Spleen (tissue), 11 donors: ENCODE measurements around the gene TMEM134. TPM values are rescaled to one million over a fixed set of nuclear protein-coding genes. Genes with fewer than 3 reads are reported as not detected.
"Not testable (repeated sequence)": the region's sequence is repeated elsewhere in the genome, so short reads cannot be mapped to it uniquely, and the experiment has no call there.

ENCODE experiments used
- DNase-seq: peaks from one replicate; pipeline ENCODE4 v3.0.0-alpha.2; 2020
- H3K27ac ChIP-seq, 8 donors: fragments of 200-600 bp; sonication (generic) in 7 of 8; 1 replicate in 4 of 8; 2 replicates in 4 of 8; pipeline versions ENCODE4 v1.5.0 to v1.8.0; 2016 to 2021; ENCODE audit warnings: inconsistent platforms in 4 of 8, mild to moderate bottlenecking in 4 of 8, moderate library complexity in 1 of 8
- H3K27me3 ChIP-seq, 7 donors: fragments of 200-600 bp; sonication (generic) in 6 of 7; replicated peaks in 1 of 7; 1 replicate in 4 of 7; 2 replicates in 3 of 7; pipeline versions ENCODE4 v1.5.0 to v1.8.0; 2016 to 2021; ENCODE audit warnings: inconsistent platforms in 3 of 7, mild to moderate bottlenecking in 1 of 7
- H3K36me3 ChIP-seq, 6 donors: fragments of 200-600 bp; sonication (generic) in 5 of 6; 1 replicate in 4 of 6; 2 replicates in 2 of 6; pipeline versions ENCODE4 v1.5.0 to v1.8.0; 2016 to 2021; ENCODE audit warnings: inconsistent platforms in 2 of 6
- H3K4me1 ChIP-seq, 6 donors: fragments of 200-600 bp; sonication (generic) in 5 of 6; 1 replicate in 3 of 6; 2 replicates in 3 of 6; pipeline versions ENCODE4 v1.5.0 to v1.8.0; 2016 to 2021; ENCODE audit warnings: inconsistent platforms in 3 of 6
- H3K4me3 ChIP-seq, 8 donors: fragments of 200-600 bp; sonication (generic) in 7 of 8; 1 replicate in 4 of 8; 2 replicates in 4 of 8; pipeline versions ENCODE4 v1.5.0 to v1.8.0; 2016 to 2021; ENCODE audit warnings: inconsistent platforms in 4 of 8, mild to moderate bottlenecking in 4 of 8, moderate library complexity in 2 of 8
- H3K9me3 ChIP-seq, 8 donors: fragments of 200-600 bp; sonication (generic) in 7 of 8; 1 replicate in 4 of 8; 2 replicates in 4 of 8; pipeline versions ENCODE4 v1.5.0 to v1.8.0; 2016 to 2021; ENCODE audit warnings: inconsistent platforms in 4 of 8
- POLR2A ChIP-seq, 3 donors: fragments of 450-650 bp; IDR thresholded peaks; one replicate each; pipeline ENCODE4 v1.5.1; 2017; ENCODE audit warnings: antibody characterized with exemption in 3 of 3, mild to moderate bottlenecking in 1 of 3
- POLR2AphosphoS5 ChIP-seq, 3 donors: sonication (generic); formaldehyde crosslinking; IDR thresholded peaks; one replicate each; pipeline ENCODE4 v1.5.1; 2017; ENCODE audit warnings: antibody characterized with exemption in 3 of 3
- WGBS, 5 donors: extraction: QIAGEN DNeasy Blood & Tissue Kit in 3 of 5; methylation state at CpG; one replicate each; pipeline versions ENCODE4 v1.1.5 to v1.1.7; 2013 to 2018; 5-methylcytosine and 5-hydroxymethylcytosine counted together
- intact Hi-C: fragments of 100-400 bp; cut with DNase I; formaldehyde crosslinking; loops from one replicate; pipeline ENCODE4 v1.15.0; 2023; ENCODE audit warnings: low total_unique reads
- polyA plus RNA-seq, 3 donors: library from polyadenylated mRNA; stranded (reverse); fragments of 200-250 nt; gene quantifications; one replicate each; pipeline ENCODE4 v1.2.1, GENCODE V29; 2013
- total RNA-seq, 7 donors: library from RNA; depleted of rRNA in 3 of 7; stranded (reverse); fragments of >200 nt in 3 of 7; fragmentation: NEBNext Ultra II Directional in 4 of 7; extraction: Animal tissue kit (Norgen Biotek cat#: 25700) in 4 of 7; gene quantifications; one replicate each; pipeline versions ENCODE4 v1.1.0 to v1.2.1, GENCODE V29; 2016 to 2021
- TF ChIP-seq, protein P1 (sequence below), 11 experiments: fragments of 200-600 bp in 7 of 11; fragments of 450-650 bp in 4 of 11; sonication (generic) in 4 of 11; IDR thresholded peaks in 8 of 11; conservative IDR thresholded peaks in 3 of 11; 1 replicate in 7 of 11; 2 replicates in 4 of 11; pipeline versions ENCODE4 v1.4.0 to v1.8.0; 2016 to 2021; ENCODE audit warnings: antibody characterized with exemption in 11 of 11, inconsistent platforms in 4 of 11, mild to moderate bottlenecking in 1 of 11
- donor health status: healthy with polysubstance abuse.
- donor health status: DM: no; HTN: no; CAD: no; lungs with moderate emphysema.
- donor health status: DM: no; HTN: no; CAD: no.
- donor health status: Bipolar disorder and iron deficiency.
- donor health status: healthy.
- donor health status: DM: no; HTN: no; CAD: no.
- donor health status: DM: yes; HTN: yes; CAD: no.

Gene TMEM134
- total and polyA plus RNA-seq, 10 donors = 48.5 to 192 (median 94.8) TPM

- Histone ChIP-seq H3K4me3 (peak overlapping the region; percentile 94 to 99 (median 95)), H3K4me1 (peaks cover 27 to 70% (median 62%) of the 10 kb centered on the region in 6 donors), H3K27me3 (no peaks in the 10 kb centered on the region), H3K36me3 (peaks cover 0 to 11% (median 0%) of the 10 kb centered on the region in 6 donors), H3K9me3 (no peaks in the 10 kb centered on the region), H3K27ac (peak overlapping the region; percentile 71 to 98 (median 92))
- 45 to 67% (median 58%) methylated on average over 5 of the region's 5 CpGs for WGBS, 5 donors
- intact Hi-C loops = no loop called here
- no peak for DNase-seq
- no peak for TF ChIP-seq POLR2AphosphoS5 (IDR thresholded peaks at IDR 0.05)
- TF ChIP-seq, protein P1, sequence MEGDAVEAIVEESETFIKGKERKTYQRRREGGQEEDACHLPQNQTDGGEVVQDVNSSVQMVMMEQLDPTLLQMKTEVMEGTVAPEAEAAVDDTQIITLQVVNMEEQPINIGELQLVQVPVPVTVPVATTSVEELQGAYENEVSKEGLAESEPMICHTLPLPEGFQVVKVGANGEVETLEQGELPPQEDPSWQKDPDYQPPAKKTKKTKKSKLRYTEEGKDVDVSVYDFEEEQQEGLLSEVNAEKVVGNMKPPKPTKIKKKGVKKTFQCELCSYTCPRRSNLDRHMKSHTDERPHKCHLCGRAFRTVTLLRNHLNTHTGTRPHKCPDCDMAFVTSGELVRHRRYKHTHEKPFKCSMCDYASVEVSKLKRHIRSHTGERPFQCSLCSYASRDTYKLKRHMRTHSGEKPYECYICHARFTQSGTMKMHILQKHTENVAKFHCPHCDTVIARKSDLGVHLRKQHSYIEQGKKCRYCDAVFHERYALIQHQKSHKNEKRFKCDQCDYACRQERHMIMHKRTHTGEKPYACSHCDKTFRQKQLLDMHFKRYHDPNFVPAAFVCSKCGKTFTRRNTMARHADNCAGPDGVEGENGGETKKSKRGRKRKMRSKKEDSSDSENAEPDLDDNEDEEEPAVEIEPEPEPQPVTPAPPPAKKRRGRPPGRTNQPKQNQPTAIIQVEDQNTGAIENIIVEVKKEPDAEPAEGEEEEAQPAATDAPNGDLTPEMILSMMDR (IDR thresholded peaks at IDR 0.05 in 8 of 11, conservative IDR thresholded peaks at IDR 0.05 in 3 of 11) = no peak
- TF ChIP-seq POLR2A (IDR thresholded peaks at IDR 0.05) = no peak
Measured at GRCh38 chr11:67468056-67468455, 995 bp downstream of the TMEM134 start.

GRCh38 chr11:67466962-67467771, 1.9 kb downstream of the TMEM134 start:
- peak in 1 of 3 donors; percentile 22 for TF ChIP-seq POLR2AphosphoS5 (IDR thresholded peaks at IDR 0.05)
- TF ChIP-seq, protein P1 (IDR thresholded peaks at IDR 0.05 in 8 of 11, conservative IDR thresholded peaks at IDR 0.05 in 3 of 11) = no peak
- Histone ChIP-seq H3K36me3 (peaks cover 0 to 11% (median 0%) of the 10 kb centered on the region in 6 donors), H3K27ac (peak overlapping the region in 5 of 8 donors; percentile 94 to 98 (median 96)), H3K4me1 (peaks cover 27 to 79% (median 62%) of the 10 kb centered on the region in 6 donors), H3K9me3 (no peaks in the 10 kb centered on the region), H3K27me3 (no peaks in the 10 kb centered on the region), H3K4me3 (peak overlapping the region in 2 of 8 donors; percentile 95 to 99)
- DNase-seq = no peak
- WGBS, 5 donors = 79 to 81% (median 80%) methylated on average over 11 of the region's 11 CpGs
- intact Hi-C loops = no loop called here

DNA sequence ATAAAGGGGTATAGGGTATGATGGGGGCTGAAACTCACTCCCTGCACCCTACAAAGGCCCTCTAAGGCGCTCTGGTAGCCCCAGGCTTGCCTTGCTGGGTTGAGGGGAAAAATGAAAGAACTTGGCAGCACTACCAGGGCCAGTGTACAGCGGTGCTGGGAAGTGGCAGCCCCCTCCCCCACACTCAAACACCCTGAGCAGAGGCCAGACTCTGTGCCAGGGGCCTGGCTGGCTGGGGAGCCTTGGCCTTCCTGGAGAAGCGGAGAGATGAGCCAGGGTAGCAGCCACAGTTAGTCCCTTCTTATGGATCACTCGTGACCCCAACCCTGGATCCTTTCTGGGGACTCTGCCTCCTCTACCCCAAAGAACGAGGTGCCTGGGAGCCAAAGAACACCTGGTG, 2.7 kb downstream of the TMEM134 start:
- H3K27ac ChIP-seq = peak overlapping the region in 6 of 8 donors; percentile 91 to 98 (median 96)
- TF ChIP-seq POLR2A (IDR thresholded peaks at IDR 0.05) (no peak), POLR2AphosphoS5 (IDR thresholded peaks at IDR 0.05) (peak in 1 of 3 donors; percentile 13)
- TF ChIP-seq, protein P1 (IDR thresholded peaks at IDR 0.05 in 8 of 11, conservative IDR thresholded peaks at IDR 0.05 in 3 of 11) = no peak

GRCh38 chr11:67465530-67465929, 3.5 kb downstream of the TMEM134 start:
- peaks cover 27 to 94% (median 65%) of the 10 kb centered on the region in 6 donors for H3K4me1 ChIP-seq

More for the DNA sequence above, 2.7 kb downstream of the TMEM134 start:
- peaks cover 0 to 11% (median 0%) of the 10 kb centered on the region in 6 donors for H3K36me3 ChIP-seq
- WGBS, 5 donors = 70 to 88% (median 82%) methylated on average over 2 to 5 of the region's 5 CpGs
- no peaks in the 10 kb centered on the region for H3K27me3 ChIP-seq
- intact Hi-C loops = no loop called here
- no peak for DNase-seq
- H3K9me3 ChIP-seq = no peaks in the 10 kb centered on the region
- no peak overlapping the region for H3K4me3 ChIP-seq
- peaks cover 27 to 86% (median 62%) of the 10 kb centered on the region in 6 donors for H3K4me1 ChIP-seq

More at GRCh38 chr11:67465530-67465929, 3.5 kb downstream of the TMEM134 start:
- H3K9me3 ChIP-seq, intact Hi-C loops, H3K27me3 ChIP-seq, DNase-seq: not testable (repeated sequence)
- H3K4me3 ChIP-seq = peak overlapping the region in 5 of 8 donors; percentile 41 to 82 (median 57)
- peaks cover 0 to 11% (median 0%) of the 10 kb centered on the region in 6 donors for H3K36me3 ChIP-seq
- WGBS, 5 donors = 81 to 92% (median 88%) methylated on average over 2 of the region's 2 CpGs
- peak overlapping the region; percentile 89 to 98 (median 95) for H3K27ac ChIP-seq
